Left renal cortex interstitium (tissue), 4 donors: Measurements from ENCODE around the gene RPL7L1. TPM values are rescaled to one million over a fixed set of nuclear protein-coding genes. Genes with fewer than 3 reads are reported as not detected.
"Not testable (repeated sequence)": the region's sequence is repeated elsewhere in the genome, so short reads cannot be mapped to it uniquely, and the experiment has no call there.

Source experiments
- DNase-seq, 4 donors: peaks; one replicate each; pipeline ENCODE4 v3.0.0-alpha.2; 2013; ENCODE audit warnings: low read depth in 4 of 4, low spot score in 2 of 4, missing footprints in 1 of 4
- polyA plus RNA-seq, 4 donors: library from polyadenylated mRNA; unstranded; fragments of 120-200 nt; gene quantifications; one replicate each; pipeline ENCODE4 v1.2.1, GENCODE V29; 2013; ENCODE audit not compliant: insufficient read length in 4 of 4

RPL7L1 gene
- polyA plus RNA-seq, 4 donors, result 97.6 to 127 (median 113) TPM

DNA sequence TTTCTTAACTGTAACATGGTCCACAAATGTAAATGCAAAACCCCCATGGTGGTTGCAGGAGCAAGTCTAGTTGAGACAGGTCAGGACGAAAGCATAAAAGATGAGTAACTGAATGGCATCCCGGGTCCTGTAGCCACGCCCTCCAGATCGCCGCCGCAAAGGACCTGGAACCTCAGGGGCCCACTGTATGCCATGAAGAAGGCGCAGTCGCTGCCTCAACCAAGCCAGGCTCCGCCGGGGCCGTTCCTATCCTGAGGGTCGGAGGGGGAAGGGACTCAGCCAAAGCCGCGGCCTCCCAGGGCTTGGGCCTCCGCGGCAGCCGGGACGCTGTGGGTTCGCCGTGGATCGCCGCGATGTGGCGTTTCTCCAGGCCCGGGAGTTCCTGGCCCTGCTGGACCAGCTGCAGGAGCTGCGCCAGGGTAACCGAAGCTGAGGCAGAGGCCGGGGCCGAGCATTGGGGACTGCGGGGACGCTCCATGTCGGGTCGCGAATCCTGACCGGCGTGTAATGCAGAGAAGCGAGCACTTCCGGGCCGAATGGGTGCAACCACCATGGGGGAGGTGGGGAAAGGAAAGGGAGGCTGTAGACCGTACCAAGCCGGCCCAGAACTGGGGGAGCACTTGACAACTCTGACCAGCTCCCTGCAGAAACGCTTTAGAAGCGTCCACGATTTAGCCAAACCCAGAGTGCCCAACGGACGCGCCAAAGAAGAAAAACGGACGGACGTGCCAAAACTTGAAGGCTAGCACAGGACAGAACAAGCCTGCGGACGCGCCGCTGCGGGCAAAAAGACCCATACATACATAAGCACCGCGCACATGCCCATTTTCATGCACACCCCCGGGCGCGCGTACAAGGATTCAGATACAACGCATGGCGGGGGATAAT is 11.1 kb downstream of the RPL7L1 start:
- DNase-seq, result peak in 2 of 4 donors; percentile 90 to 92

GRCh38 chr6:42891199-42891722 is 11.8 kb downstream of the RPL7L1 start:
- DNase-seq, result no peak

DNA sequence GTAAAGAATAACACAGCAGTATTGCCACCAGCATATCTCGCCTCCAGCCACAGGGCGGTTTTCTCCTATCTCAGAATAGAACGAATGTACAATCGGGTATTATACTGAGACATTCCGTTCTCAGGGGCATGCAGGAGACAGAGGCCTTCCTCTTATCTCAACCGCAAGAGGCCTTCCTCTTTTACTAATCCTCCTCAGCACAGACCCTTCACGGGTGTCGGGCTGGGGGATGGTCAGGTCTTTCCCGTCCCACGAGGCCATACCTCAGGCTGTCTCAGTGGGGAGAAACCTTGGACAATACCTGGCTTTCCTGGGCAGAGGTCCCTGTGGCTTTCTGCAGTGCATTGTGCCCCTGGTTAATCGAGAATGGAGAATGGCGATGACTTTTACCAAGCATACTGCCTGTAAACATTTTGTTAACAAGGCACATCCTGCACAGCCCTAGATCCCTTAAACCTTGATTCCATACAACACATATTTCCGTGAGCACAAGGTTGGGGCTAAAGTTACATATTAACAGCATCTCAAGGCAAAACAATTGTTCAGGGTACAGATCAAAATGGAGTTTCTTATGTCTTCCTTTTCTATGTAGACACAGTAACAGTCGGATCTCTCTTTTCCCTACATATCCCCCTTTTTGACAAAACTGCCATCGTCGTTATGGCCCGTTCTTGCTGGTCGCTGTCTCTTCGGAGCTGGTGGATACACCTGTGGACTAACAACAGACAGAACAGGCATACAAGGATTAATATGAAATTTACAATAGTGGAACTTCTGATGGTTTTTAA is 14.8 kb downstream of the RPL7L1 start:
- not testable (repeated sequence) for DNase-seq

DNA sequence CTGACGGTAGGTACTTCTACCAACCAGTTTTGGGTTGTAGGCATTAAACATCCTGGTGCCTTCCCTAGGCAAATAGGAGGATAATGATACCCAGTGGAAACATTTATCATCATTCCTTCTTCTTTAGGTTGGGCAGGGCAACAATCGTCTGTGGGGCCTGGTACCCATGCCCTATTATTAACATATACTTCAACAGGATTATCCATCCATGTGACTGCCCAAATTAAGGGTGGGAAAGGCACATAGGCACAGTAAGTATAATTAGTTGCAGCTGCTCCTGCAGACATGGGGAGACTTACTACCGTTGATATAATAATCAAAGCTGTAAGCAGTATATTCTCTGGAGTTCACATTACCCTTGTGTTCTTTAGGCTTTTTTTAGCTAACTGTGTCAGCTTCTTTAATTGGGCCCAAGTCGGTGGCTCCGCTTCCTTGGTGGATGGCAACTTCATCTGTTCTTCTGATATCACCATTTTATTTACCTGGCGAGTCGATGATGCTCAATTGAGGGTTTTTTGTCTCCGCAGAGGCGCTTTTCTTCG is 16.8 kb downstream of the RPL7L1 start:
- DNase-seq, result no peak

- no peak for DNase-seq
Observed at GRCh38 chr6:42898891-42899361, 19.5 kb downstream of the RPL7L1 start.

- no peak for DNase-seq
Observed at GRCh38 chr6:42899871-42900270, 20.5 kb downstream of the RPL7L1 start.

DNA sequence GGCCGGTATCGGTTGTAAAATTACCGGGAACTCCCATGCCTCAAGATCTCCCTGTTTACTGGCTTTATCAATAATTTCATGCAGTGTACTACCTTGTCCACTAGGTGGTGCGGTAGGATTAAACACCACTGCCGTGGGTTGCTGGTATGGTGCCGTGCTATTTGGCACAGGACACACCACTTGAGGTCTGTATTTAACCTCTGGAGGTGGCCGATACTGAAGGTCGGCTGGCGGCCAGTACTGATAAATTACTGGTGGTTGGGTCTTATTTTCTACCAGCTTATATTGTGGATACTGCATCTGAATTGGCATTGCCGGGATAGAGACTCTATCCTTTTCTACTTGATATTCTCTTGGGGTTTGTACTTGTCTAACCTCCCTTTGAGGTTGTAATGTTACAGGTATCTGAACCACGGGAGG is 22.1 kb downstream of the RPL7L1 start:
- peak in 1 of 4 donors; percentile 78 for DNase-seq

GRCh38 chr6:42902429-42903263 is 23.2 kb downstream of the RPL7L1 start:
- DNase-seq, result not testable (repeated sequence)

GRCh38 chr6:42904467-42904866 is 25.1 kb downstream of the RPL7L1 start:
- DNase-seq, result no peak

GRCh38 chr6:42907336-42907735 is 27.9 kb downstream of the RPL7L1 start:
- DNase-seq, result no peak

GRCh38 chr6:42909835-42910234 is 30.4 kb downstream of the RPL7L1 start:
- no peak for DNase-seq

DNA sequence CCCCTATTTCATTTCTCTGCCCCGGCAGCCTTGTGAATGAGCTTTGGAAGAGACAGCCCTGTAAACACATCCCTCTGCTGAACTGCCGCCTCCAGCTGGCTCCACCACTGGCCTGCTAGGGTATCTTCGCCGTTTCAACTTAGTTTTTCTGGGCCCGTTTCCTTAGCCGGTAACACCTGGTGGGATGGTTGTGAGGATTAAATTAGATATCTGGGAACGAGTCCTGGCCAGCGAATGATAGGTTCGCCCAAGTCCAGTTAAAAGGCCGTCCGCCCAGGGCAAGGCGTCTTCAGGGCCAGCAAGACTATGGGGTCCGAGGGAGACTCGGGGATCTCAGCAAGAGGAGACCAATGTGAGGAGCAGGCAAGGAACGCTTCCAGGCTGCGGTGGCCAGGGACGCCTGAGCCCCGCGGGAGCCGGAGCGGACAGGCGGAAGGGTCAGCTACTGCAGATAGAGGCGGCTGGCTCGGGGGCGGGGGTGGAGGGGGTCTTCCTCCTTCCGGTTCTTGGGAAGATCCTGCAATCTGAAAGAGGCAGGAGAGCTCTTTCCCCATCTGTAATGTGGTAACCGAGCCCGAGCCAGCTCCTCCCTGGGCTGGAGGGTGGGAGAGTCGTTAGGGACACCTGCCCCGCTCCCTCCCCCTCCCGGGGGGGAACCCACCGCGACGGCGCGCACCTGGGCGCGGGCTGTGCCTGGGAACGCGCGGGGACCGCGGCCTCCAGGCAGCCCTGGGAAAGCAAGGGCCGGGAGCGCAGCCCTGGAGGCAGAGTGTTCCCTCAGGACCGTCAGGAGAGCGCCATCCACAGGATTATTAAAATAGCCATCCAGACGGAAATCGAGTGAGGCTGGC is 32.0 kb downstream of the RPL7L1 start:
- no peak for DNase-seq

GRCh38 chr6:42914546-42914945 is 35.1 kb downstream of the RPL7L1 start:
- no peak for DNase-seq

- DNase-seq, result no peak
Observed at GRCh38 chr6:42915732-42916131, 36.3 kb downstream of the RPL7L1 start, which contains the start of gene PTCRA. Gene PTCRA, plus strand, starts transcription at chr6:42916053. Its CDS starts 17 bp downstream, at chr6:42916070.

DNA sequence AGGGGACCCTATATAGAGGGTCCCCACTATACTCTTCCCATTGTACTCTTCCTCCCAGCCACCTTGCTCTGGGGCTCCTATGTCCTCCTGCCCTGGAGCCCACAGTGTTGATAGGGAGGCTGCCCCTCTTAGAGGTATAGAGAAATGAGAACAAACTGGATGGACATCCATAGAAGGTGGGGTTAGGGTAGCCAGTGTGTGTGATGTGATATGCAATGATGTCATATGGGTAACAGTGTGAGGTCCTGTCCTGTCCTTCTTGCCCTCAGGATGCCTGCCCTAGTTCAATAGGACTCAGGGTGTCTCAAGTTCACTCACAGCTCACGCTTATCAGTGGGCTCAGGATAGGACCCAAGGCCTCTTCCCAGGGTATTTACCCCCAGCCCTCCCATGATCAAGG is 36.9 kb downstream of the RPL7L1 start:
- no peak for DNase-seq

DNA sequence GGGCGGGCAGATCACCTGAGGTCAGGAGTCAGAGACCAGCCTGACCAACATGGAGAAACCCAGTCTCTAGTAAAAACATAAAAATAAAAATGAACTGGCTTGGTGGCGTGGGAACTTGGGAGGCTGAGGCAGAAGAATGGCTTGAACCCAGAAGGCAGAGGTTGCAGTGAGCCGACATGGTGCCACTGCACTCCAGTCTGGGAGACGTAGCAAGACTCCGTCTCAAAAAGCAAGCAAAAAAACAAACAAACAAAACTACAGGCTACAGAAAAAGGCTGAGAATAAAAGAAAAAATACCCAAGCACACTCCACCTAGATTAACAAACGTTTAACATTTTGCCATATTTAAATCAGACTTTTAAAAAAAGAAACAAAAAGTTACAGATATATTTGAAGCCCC is 42.4 kb downstream of the RPL7L1 start:
- no peak for DNase-seq

DNA sequence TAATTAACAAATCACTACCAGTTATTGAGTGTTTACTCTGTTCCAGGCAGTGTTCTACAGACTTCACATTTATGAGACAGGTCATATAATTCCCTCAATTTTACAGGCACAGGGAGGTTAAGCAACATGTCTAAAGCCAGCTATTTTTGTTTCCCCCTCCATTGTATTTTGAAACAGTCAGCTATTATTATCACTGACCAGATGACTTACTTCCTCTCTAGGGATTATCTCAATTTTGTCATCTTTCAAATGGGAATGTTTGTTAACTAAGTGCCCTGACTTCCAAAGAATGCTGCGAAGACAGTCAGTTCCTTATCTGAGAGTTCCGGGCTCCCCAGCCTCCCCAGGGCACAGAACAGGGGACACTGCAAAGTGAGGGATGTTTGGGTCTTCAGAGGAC is 44.2 kb downstream of the RPL7L1 start:
- DNase-seq, result no peak

DNA sequence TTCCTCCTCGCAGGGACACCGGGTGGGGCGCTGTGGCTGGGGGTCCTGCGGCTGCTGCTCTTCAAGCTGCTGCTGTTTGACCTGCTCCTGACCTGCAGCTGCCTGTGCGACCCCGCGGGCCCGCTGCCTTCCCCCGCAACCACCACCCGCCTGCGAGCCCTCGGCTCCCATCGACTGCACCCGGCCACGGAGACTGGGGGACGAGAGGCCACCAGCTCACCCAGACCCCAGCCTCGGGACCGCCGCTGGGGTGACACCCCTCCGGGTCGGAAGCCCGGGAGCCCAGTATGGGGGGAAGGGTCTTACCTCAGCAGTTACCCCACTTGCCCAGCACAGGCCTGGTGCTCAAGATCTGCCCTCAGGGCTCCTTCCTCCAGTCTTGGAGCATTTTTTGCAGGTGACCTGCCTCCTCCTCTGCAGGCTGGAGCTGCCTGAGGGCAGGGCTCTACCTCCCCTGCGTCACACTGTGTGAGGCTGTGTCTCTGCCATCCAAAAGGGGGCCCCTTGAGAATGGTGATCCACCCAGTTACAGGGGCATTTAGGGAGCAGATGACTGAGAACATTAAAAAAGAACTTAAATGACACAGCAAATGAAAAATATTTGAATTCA is 45.9 kb downstream of the RPL7L1 start:
- DNase-seq, result no peak
